TTC549 (cell line): ENCODE measurements around the gene CDK12.
"Not testable (repeated sequence)": the region's sequence is repeated elsewhere in the genome, so short reads cannot be mapped to it uniquely, and the experiment has no call there.

ENCODE experiments used
- FAIRE-seq: peaks from 2 replicates; lab custom pipeline; 2012; peaks lifted over from hg19 to GRCh38; lab: Jason Lieb, UNC

Gene CDK12

GRCh38 chr17:39507511-39507910, 46.2 kb downstream of the CDK12 start:
- FAIRE-seq: no peak

GRCh38 chr17:39508987-39509386, 47.7 kb downstream of the CDK12 start:
- no peak for FAIRE-seq

- no peak for FAIRE-seq
Observed at GRCh38 chr17:39513309-39513708, 52.0 kb downstream of the CDK12 start.

GRCh38 chr17:39513915-39514314, 52.6 kb downstream of the CDK12 start:
- FAIRE-seq: no peak

GRCh38 chr17:39517224-39517623, 55.9 kb downstream of the CDK12 start:
- no peak for FAIRE-seq

GRCh38 chr17:39525801-39526506, 64.7 kb downstream of the CDK12 start:
- no peak for FAIRE-seq

- no peak for FAIRE-seq
Observed at GRCh38 chr17:39527220-39527813, 66.0 kb downstream of the CDK12 start.

GRCh38 chr17:39529455-39529854, 68.2 kb downstream of the CDK12 start:
- FAIRE-seq: no peak

GRCh38 chr17:39530513-39530912, 69.2 kb downstream of the CDK12 start:
- no peak for FAIRE-seq

GRCh38 chr17:39531252-39531651, 70.0 kb downstream of the CDK12 start:
- no peak for FAIRE-seq

GRCh38 chr17:39533891-39534290, 72.6 kb downstream of the CDK12 start:
- no peak for FAIRE-seq

GRCh38 chr17:39534768-39535405, 73.6 kb downstream of the CDK12 start:
- FAIRE-seq: no peak

- FAIRE-seq: no peak
Observed at GRCh38 chr17:39536468-39536867, 75.2 kb downstream of the CDK12 start.

- not testable (repeated sequence) for FAIRE-seq
Observed at GRCh38 chr17:39537364-39537763, 76.1 kb downstream of the CDK12 start.

GRCh38 chr17:39538866-39539265, 77.6 kb downstream of the CDK12 start:
- FAIRE-seq: no peak

GRCh38 chr17:39540611-39541010, 79.3 kb downstream of the CDK12 start:
- FAIRE-seq: no peak

- no peak for FAIRE-seq
Observed at GRCh38 chr17:39541652-39542051, 80.4 kb downstream of the CDK12 start.

- no peak for FAIRE-seq
Observed at GRCh38 chr17:39543176-39543575, 81.9 kb downstream of the CDK12 start.

GRCh38 chr17:39543664-39544063, 82.4 kb downstream of the CDK12 start:
- FAIRE-seq: no peak

GRCh38 chr17:39544361-39544760, 83.1 kb downstream of the CDK12 start:
- FAIRE-seq: not testable (repeated sequence)

- FAIRE-seq: no peak
Observed at GRCh38 chr17:39547713-39548478, 86.6 kb downstream of the CDK12 start.

- no peak for FAIRE-seq
Observed at GRCh38 chr17:39548494-39549225, 87.4 kb downstream of the CDK12 start.
